HEK293 (cell line): ENCODE data around the gene CTNNBL1.

Experiments
- CTCF ChIA-PET: fragments of 350-600 bp; formaldehyde crosslinking; extraction: SDS; loops from one replicate; lab custom pipeline; 2021; ENCODE audit warnings: antibody characterized with exemption; lab: Yijun Ruan, JAX
- POLR2A ChIA-PET: fragments of 300-600 bp; formaldehyde crosslinking; extraction: SDS; loops from one replicate; lab custom pipeline; 2020; ENCODE audit warnings: antibody characterized with exemption, inconsistent platforms; lab: Yijun Ruan, JAX
- H3K27ac ChIP-seq: fragments of 200-500 bp; sonication (Bioruptor generic); 2 replicates; pipeline ENCODE4 v1.5.1; 2014; ENCODE audit warnings: low read depth, low read length, control low read depth, inconsistent platforms; ENCODE audit errors: extremely low read depth
- H3K36me3 ChIP-seq, 2 experiments: fragments of 200-500 bp in 1 of 2; sonication (Bioruptor generic) in 1 of 2; 1 replicate in 1 of 2; 2 replicates in 1 of 2; pipeline ENCODE4 v1.5.1; 2014 to 2017; ENCODE audit warnings: inconsistent platforms in 2 of 2, low read length in 2 of 2; ENCODE audit not compliant: control insufficient read depth in 2 of 2, insufficient read depth in 1 of 2
- H3K4me1 ChIP-seq: fragments of 200-500 bp; sonication (Bioruptor generic); 2 replicates; pipeline ENCODE4 v1.5.1; 2014; ENCODE audit warnings: mild to moderate bottlenecking, low read length, inconsistent platforms; ENCODE audit not compliant: control insufficient read depth, insufficient read depth
- H3K4me3 ChIP-seq: 2 replicates; pipeline ENCODE4 v1.5.1; 2011; ENCODE audit warnings: low read depth, mild to moderate bottlenecking, control low read depth, low read length, moderate library complexity
- H3K9me3 ChIP-seq: fragments of 200-500 bp; sonication (Bioruptor generic); 2 replicates; pipeline ENCODE4 v1.5.1; 2014; ENCODE audit warnings: low read depth, low read length, inconsistent platforms; ENCODE audit not compliant: control insufficient read depth, insufficient read depth
- KLF9 ChIP-seq: fragments of 450-650 bp; formaldehyde crosslinking; IDR thresholded peaks from 2 replicates; pipeline ENCODE4 v1.5.1; 2016; ENCODE audit warnings: missing biosample characterization, missing genetic modification characterization, low read depth
- WT1 ChIP-seq: fragments of 450-650 bp; formaldehyde crosslinking; IDR thresholded peaks from 2 replicates; pipeline ENCODE4 v1.5.1; 2016; ENCODE audit warnings: missing biosample characterization, missing genetic modification characterization
- ZFP3 ChIP-seq: fragments of 450-650 bp; formaldehyde crosslinking; IDR thresholded peaks from 2 replicates; pipeline ENCODE4 v1.5.1; 2016; ENCODE audit warnings: low read depth, missing biosample characterization, missing genetic modification characterization
- ZFP41 ChIP-seq: fragments of 450-650 bp; formaldehyde crosslinking; IDR thresholded peaks from 2 replicates; pipeline ENCODE4 v1.5.1; 2016; ENCODE audit warnings: missing biosample characterization, missing genetic modification characterization, borderline replicate concordance
- ZNF354C ChIP-seq: fragments of 450-650 bp; formaldehyde crosslinking; IDR thresholded peaks from 2 replicates; pipeline ENCODE4 v1.5.1; 2016; ENCODE audit warnings: missing biosample characterization, missing genetic modification characterization, low read depth, borderline replicate concordance
- ZNF530 ChIP-seq: fragments of 450-650 bp; formaldehyde crosslinking; IDR thresholded peaks from 2 replicates; pipeline ENCODE4 v1.5.1; 2016; ENCODE audit warnings: low read depth, missing biosample characterization, missing genetic modification characterization
- ZNF558 ChIP-seq: fragments of 450-650 bp; formaldehyde crosslinking; IDR thresholded peaks from 2 replicates; pipeline ENCODE4 v1.5.1; 2016; ENCODE audit warnings: missing biosample characterization, missing genetic modification characterization
- ZNF664 ChIP-seq: fragments of 450-650 bp; formaldehyde crosslinking; IDR thresholded peaks from 2 replicates; pipeline ENCODE4 v1.5.1; 2016; ENCODE audit warnings: missing biosample characterization, missing genetic modification characterization
- ZNF670 ChIP-seq: fragments of 450-650 bp; formaldehyde crosslinking; IDR thresholded peaks from 2 replicates; pipeline ENCODE4 v1.5.1; 2016; ENCODE audit warnings: missing biosample characterization, missing genetic modification characterization, low read depth
- ZNF701 ChIP-seq: fragments of 450-650 bp; formaldehyde crosslinking; IDR thresholded peaks from 2 replicates; pipeline ENCODE4 v1.5.1; 2016; ENCODE audit warnings: missing biosample characterization, missing genetic modification characterization
- ZNF707 ChIP-seq: fragments of 450-650 bp; formaldehyde crosslinking; IDR thresholded peaks from 2 replicates; pipeline ENCODE4 v1.5.1; 2016; ENCODE audit warnings: missing biosample characterization, missing genetic modification characterization
- ZNF76 ChIP-seq: fragments of 450-650 bp; formaldehyde crosslinking; IDR thresholded peaks from 2 replicates; pipeline ENCODE4; 2016; ENCODE audit warnings: low read depth, missing biosample characterization, missing genetic modification characterization, borderline replicate concordance
- TF ChIP-seq, protein P1 (sequence below): fragments of 450-650 bp; formaldehyde crosslinking; IDR thresholded peaks from 2 replicates; pipeline ENCODE4 v1.5.1; 2017; ENCODE audit warnings: missing biosample characterization, missing genetic modification characterization
- TF ChIP-seq, protein P2 (sequence below): fragments of 450-650 bp; formaldehyde crosslinking; IDR thresholded peaks from 2 replicates; pipeline ENCODE4 v1.5.1; 2016; ENCODE audit warnings: missing biosample characterization, missing genetic modification characterization
- TF ChIP-seq, protein P3 (sequence below): fragments of 450-650 bp; formaldehyde crosslinking; IDR thresholded peaks from 2 replicates; pipeline ENCODE4 v1.5.1; 2016; ENCODE audit warnings: missing biosample characterization, missing genetic modification characterization
- TF ChIP-seq, protein P4 (sequence below): fragments of 450-650 bp; formaldehyde crosslinking; IDR thresholded peaks from 2 replicates; pipeline ENCODE4 v1.5.1; 2016; ENCODE audit warnings: missing biosample characterization, missing genetic modification characterization
- TF ChIP-seq, protein P5 (sequence below): fragments of 450-650 bp; formaldehyde crosslinking; conservative IDR thresholded peaks from 2 replicates; pipeline ENCODE4 v1.5.1; 2016; ENCODE audit warnings: low read depth, missing biosample characterization, missing genetic modification characterization

The CTNNBL1 gene

DNA sequence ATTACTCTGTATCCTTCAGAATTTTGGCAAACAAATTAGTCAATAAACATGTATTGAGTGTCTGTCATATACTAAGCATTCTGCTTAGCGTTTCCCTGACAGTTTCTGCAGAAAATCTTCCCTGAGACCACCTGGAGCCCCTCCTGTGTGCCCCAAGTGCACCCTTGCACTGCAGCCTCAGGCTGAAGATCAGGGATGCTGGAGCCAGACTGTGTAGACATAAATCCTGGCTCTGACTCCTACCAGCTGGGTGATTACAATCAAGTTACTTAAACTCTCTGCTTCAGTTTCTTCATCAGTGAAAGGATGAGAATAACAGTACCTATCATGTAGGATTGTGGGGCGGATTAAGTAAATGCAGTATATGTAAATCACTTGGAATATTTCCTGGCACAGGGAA, 155.7 kb downstream of the CTNNBL1 start:
- Histone ChIP-seq H3K4me1 (0 out of 2 replicates have a peak, but pooled peaks cover 3% of the 10 kb centered on the region), H3K27ac (no peak overlapping the region), H3K9me3 (no peaks in the 10 kb centered on the region), H3K4me3 (no peak overlapping the region), H3K36me3 (peaks cover 0 to 13% of the 10 kb centered on the region in 2 experiments; a peak in 1 of 3 replicates)
- POLR2A ChIA-PET, result no interaction called here
- CTCF ChIA-PET, result interaction anchor here (0.7 kb wide), 1 partner anchor 9 kb away, joined by 3 read pairs; no protein-coding TSS in a partner anchor
- TF ChIP-seq ZFP3 (tag by site-specific recombination) (no peak), ZNF354C (tag by site-specific recombination) (no peak)

DNA sequence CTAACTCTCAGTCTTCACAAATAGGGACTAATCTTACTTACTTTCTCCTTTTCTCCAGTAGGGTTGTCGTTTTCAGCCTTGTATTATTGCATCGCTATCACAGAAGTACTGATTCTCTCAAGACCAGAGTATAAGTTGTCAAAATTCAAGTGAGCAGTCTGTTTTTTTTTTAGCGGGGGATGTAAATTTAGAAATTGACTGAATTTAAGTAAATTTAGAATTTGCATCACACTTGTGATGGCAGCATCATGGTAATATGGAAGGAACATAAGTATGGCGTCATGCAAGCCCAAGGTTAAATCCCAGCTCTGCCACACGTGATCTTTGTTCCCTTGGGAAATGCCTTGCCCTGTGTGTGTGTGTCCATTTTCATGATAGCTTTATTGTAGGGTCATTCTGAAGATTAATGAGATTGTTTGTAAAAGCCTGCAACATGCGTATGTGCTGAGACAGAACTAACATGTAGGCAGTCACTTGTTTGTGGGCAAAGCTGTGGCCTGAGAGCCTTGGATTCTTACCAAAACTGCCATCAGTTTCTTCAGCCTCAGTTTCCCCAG, 156.3 kb downstream of the CTNNBL1 start:
- Histone ChIP-seq H3K4me1 (0 out of 2 replicates have a peak, but pooled peaks cover 3% of the 10 kb centered on the region), H3K36me3 (peaks cover 0 to 13% of the 10 kb centered on the region in 2 experiments; a peak in 1 of 3 replicates), H3K4me3 (no peak overlapping the region), H3K9me3 (no peaks in the 10 kb centered on the region), H3K27ac (no peak overlapping the region)
- POLR2A ChIA-PET, result no interaction called here
- TF ChIP-seq WT1 (tag by site-specific recombination), result no peak
- TF ChIP-seq, protein P1, sequence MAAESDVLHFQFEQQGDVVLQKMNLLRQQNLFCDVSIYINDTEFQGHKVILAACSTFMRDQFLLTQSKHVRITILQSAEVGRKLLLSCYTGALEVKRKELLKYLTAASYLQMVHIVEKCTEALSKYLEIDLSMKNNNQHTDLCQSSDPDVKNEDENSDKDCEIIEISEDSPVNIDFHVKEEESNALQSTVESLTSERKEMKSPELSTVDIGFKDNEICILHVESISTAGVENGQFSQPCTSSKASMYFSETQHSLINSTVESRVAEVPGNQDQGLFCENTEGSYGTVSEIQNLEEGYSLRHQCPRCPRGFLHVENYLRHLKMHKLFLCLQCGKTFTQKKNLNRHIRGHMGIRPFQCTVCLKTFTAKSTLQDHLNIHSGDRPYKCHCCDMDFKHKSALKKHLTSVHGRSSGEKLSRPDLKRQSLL (tag by site-specific recombination), result no peak
- CTCF ChIA-PET, result interaction anchor here (0.7 to 0.9 kb wide), 3 partner anchors 9 to 761 kb away, joined by 3 read pairs; no protein-coding TSS in a partner anchor

DNA sequence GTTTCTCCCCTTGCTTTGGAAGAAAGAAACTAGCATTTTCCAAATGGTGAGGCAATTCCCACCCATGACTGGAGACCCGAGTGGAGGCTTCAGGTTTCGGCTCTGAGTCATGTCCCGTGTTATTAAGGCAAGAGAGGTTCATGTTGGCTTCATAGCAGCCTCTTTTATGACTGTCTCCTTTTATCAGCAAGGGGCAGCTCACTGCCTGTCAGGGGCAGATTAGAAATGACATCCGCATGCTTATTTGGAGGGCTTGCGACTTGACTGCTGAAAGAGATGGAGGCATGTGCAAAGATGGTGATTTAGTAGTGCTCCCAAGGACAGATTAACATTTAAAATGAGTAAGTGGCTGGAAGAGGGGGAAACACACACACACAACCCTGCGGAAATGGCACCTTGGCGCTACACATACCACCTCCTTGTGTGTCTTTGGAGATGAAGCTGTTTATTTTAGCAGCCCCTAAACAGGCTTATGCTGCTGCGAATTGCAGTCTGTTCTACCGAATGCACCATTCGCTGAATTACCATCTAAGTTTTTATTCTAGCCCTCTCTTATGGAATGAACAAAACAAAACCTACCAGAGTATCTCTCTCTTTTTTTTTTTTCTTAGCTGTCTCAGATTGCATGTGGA, 157.0 kb downstream of the CTNNBL1 start:
- Histone ChIP-seq H3K27ac (no peak overlapping the region), H3K36me3 (peaks cover 0 to 13% of the 10 kb centered on the region in 2 experiments; a peak in 1 of 3 replicates), H3K4me1 (0 out of 2 replicates have a peak, but pooled peaks cover 3% of the 10 kb centered on the region), H3K9me3 (no peaks in the 10 kb centered on the region), H3K4me3 (no peak overlapping the region)
- POLR2A ChIA-PET, result interaction anchor here (0.5 kb wide), 1 partner anchor 95 kb away, joined by 3 read pairs; no protein-coding TSS in a partner anchor
- CTCF ChIA-PET, result interaction anchor here (0.8 to 0.9 kb wide), 2 partner anchors 370 to 760 kb away, joined by 3 read pairs; no protein-coding TSS in a partner anchor
- no peak for TF ChIP-seq KLF9 (tag by site-specific recombination)
- no peak for TF ChIP-seq ZNF664
- TF ChIP-seq ZFP41 (tag by site-specific recombination), result no peak
- TF ChIP-seq ZNF530, result no peak

DNA sequence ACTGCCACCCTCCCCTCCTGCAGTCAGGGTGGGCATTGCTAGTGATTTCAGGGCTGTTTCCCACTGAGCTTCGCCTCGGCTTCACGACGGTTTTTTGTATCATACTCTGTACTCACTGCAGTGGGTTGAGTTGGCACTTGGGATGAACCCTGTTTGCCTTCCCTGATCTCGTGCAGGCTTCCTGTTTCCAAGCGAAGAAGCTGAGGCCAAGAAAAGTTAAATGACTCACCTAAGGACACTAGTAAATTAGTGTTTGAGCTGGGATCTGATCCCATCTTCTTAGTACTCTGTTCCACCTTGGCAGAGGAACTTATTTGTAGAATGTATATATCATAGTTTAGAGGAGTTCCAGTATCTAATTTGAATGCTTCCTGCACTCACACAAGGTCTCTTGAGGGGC, 158.8 kb downstream of the CTNNBL1 start:
- peaks cover 0 to 13% of the 10 kb centered on the region in 2 experiments; a peak in 1 of 3 replicates for H3K36me3 ChIP-seq
- ChIA-PET POLR2A (no interaction called here), CTCF (interaction anchor here (0.5 to 0.8 kb wide), 3 partner anchors 8 to 203 kb away, joined by 3 read pairs; no protein-coding TSS in a partner anchor)
- no peak overlapping the region for H3K27ac ChIP-seq
- H3K9me3 ChIP-seq, result no peaks in the 10 kb centered on the region
- no peak overlapping the region for H3K4me3 ChIP-seq
- no peaks in the 10 kb centered on the region for H3K4me1 ChIP-seq
- no peak for TF ChIP-seq ZNF76 (tag by site-specific recombination)
- TF ChIP-seq ZNF701 (tag by site-specific recombination), result no peak
- no peak for TF ChIP-seq ZNF530
- no peak for TF ChIP-seq ZNF558 (tag by site-specific recombination)
- TF ChIP-seq, protein P2, sequence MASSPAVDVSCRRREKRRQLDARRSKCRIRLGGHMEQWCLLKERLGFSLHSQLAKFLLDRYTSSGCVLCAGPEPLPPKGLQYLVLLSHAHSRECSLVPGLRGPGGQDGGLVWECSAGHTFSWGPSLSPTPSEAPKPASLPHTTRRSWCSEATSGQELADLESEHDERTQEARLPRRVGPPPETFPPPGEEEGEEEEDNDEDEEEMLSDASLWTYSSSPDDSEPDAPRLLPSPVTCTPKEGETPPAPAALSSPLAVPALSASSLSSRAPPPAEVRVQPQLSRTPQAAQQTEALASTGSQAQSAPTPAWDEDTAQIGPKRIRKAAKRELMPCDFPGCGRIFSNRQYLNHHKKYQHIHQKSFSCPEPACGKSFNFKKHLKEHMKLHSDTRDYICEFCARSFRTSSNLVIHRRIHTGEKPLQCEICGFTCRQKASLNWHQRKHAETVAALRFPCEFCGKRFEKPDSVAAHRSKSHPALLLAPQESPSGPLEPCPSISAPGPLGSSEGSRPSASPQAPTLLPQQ (tag by site-specific recombination), result no peak
- no peak for TF ChIP-seq ZNF707 (tag by site-specific recombination)
- no peak for TF ChIP-seq ZNF670 (tag by site-specific recombination)
- TF ChIP-seq, protein P3, sequence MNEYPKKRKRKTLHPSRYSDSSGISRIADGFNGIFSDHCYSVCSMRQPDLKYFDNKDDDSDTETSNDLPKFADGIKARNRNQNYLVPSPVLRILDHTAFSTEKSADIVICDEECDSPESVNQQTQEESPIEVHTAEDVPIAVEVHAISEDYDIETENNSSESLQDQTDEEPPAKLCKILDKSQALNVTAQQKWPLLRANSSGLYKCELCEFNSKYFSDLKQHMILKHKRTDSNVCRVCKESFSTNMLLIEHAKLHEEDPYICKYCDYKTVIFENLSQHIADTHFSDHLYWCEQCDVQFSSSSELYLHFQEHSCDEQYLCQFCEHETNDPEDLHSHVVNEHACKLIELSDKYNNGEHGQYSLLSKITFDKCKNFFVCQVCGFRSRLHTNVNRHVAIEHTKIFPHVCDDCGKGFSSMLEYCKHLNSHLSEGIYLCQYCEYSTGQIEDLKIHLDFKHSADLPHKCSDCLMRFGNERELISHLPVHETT, result no peak
- TF ChIP-seq, protein P4, sequence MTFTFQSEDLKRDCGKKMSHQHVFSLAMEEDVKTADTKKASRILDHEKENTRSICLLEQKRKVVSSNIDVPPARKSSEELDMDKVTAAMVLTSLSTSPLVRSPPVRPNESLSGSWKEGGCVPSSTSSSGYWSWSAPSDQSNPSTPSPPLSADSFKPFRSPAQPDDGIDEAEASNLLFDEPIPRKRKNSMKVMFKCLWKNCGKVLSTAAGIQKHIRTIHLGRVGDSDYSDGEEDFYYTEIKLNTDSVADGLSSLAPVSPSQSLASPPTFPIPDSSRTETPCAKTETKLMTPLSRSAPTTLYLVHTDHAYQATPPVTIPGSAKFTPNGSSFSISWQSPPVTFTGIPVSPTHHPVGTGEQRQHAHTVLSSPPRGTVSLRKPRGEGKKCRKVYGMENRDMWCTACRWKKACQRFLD (tag by site-specific recombination), result no peak
- TF ChIP-seq, protein P5, sequence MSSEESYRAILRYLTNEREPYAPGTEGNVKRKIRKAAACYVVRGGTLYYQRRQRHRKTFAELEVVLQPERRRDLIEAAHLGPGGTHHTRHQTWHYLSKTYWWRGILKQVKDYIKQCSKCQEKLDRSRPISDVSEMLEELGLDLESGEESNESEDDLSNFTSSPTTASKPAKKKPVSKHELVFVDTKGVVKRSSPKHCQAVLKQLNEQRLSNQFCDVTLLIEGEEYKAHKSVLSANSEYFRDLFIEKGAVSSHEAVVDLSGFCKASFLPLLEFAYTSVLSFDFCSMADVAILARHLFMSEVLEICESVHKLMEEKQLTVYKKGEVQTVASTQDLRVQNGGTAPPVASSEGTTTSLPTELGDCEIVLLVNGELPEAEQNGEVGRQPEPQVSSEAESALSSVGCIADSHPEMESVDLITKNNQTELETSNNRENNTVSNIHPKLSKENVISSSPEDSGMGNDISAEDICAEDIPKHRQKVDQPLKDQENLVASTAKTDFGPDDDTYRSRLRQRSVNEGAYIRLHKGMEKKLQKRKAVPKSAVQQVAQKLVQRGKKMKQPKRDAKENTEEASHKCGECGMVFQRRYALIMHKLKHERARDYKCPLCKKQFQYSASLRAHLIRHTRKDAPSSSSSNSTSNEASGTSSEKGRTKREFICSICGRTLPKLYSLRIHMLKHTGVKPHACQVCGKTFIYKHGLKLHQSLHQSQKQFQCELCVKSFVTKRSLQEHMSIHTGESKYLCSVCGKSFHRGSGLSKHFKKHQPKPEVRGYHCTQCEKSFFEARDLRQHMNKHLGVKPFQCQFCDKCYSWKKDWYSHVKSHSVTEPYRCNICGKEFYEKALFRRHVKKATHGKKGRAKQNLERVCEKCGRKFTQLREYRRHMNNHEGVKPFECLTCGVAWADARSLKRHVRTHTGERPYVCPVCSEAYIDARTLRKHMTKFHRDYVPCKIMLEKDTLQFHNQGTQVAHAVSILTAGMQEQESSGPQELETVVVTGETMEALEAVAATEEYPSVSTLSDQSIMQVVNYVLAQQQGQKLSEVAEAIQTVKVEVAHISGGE (tag by site-specific recombination), result no peak
